NB4 (cell line): Measurements from ENCODE around the gene RNF31.

ENCODE experiments used
- DNase-seq: peaks from one replicate; pipeline ENCODE4 v3.0.0; 2010; ENCODE audit warnings: low read depth
- H3K4me3 ChIP-seq: one replicate; pipeline ENCODE4 v1.5.1; 2011; ENCODE audit warnings: mild to moderate bottlenecking, low read depth, low read length, moderate library complexity
- CTCF ChIP-seq: IDR thresholded peaks from one replicate; pipeline ENCODE4 v1.5.1; 2012; ENCODE audit warnings: low read depth, low read length
- MAX ChIP-seq: IDR thresholded peaks from 2 replicates; pipeline ENCODE4 v1.6.1; 2011; ENCODE audit warnings: low read depth, low read length
- MYC ChIP-seq: IDR thresholded peaks from 2 replicates; pipeline ENCODE4 v1.6.1; 2011; ENCODE audit warnings: low read depth, low read length
- POLR2A ChIP-seq: IDR thresholded peaks from 2 replicates; pipeline ENCODE4 v1.6.1; 2011; ENCODE audit warnings: mild to moderate bottlenecking; ENCODE audit not compliant: insufficient read length; ENCODE audit errors: extremely low read depth

The RNF31 gene

GRCh38 chr14:24123424-24124417 is 23.6 kb upstream of the RNF31 start:
- TF ChIP-seq MYC: no peak
- TF ChIP-seq MAX: no peak
- TF ChIP-seq CTCF: no peak
- no peak for DNase-seq
- no peak overlapping the region for H3K4me3 ChIP-seq

- TF ChIP-seq POLR2A (no peak), MAX (no peak), CTCF (no peak), MYC (no peak)
- H3K4me3 ChIP-seq: no peak overlapping the region
- DNase-seq: no peak
These were observed 20.4 kb upstream of the RNF31 start for GRCh38 chr14:24126939-24127338.

- no peak for TF ChIP-seq MYC
- no peak for TF ChIP-seq CTCF
- TF ChIP-seq MAX: no peak
- TF ChIP-seq POLR2A: no peak
- no peak for DNase-seq
- no peak overlapping the region for H3K4me3 ChIP-seq
These were observed 19.6 kb upstream of the RNF31 start for GRCh38 chr14:24127673-24128072.

- no peak overlapping the region for H3K4me3 ChIP-seq
- no peak for TF ChIP-seq CTCF
- TF ChIP-seq POLR2A: no peak
- DNase-seq: no peak
These were observed 17.8 kb upstream of the RNF31 start for GRCh38 chr14:24129410-24129998.

- TF ChIP-seq MAX (no peak), MYC (no peak), CTCF (no peak), POLR2A (no peak)
- DNase-seq: no peak
These were observed 16.9 kb upstream of the RNF31 start, which contains the start of gene FITM1 for GRCh38 chr14:24130380-24130716. TSS of gene FITM1 (plus strand) at chr14:24130659. CDS start at chr14:24131564, 905 bp downstream.

More at GRCh38 chr14:24130380-24130716, 16.9 kb upstream of the RNF31 start, which contains the start of gene FITM1:
- H3K4me3 ChIP-seq: no peak within 1 kb of the TSS
